Panc1 (cell line): Measurements from ENCODE around the gene SRC. TPM values are rescaled to one million over a fixed set of nuclear protein-coding genes. Genes with fewer than 3 reads are reported as not detected.

Experiments used
- ATAC-seq: fragments of 200-7000 bp; cut with Tn5 transposase; 2 replicates; pipeline ENCODE4 v1.9.1; 2020; ENCODE audit warnings: mild to moderate bottlenecking, moderate library complexity
- BruUV-seq: library from RNA; stranded (reverse); fragments of 400-500 nt; replicated peaks from 2 replicates; lab custom pipeline; 2021; lab: Mats Ljungman, UMichigan
- CTCF ChIA-PET: fragments of 300-600 bp; sonication (Branson Sonifier 250); formaldehyde crosslinking; loops from one replicate; lab custom pipeline; 2022; ENCODE audit warnings: antibody characterized with exemption; lab: Charles Lee
- POLR2A ChIA-PET: fragments of 300-600 bp; sonication (Branson Sonifier 250); formaldehyde crosslinking; loops from one replicate; lab custom pipeline; 2022; ENCODE audit warnings: antibody characterized with exemption; lab: Charles Lee
- DNase-seq: peaks from one replicate; pipeline ENCODE4 v3.0.0-alpha.2; 2010; ENCODE audit warnings: low read depth, low spot score
- H3K27ac ChIP-seq: 2 replicates; pipeline ENCODE4 v1.5.1; 2011; ENCODE audit warnings: mild to moderate bottlenecking, low read length, inconsistent platforms
- H3K27me3 ChIP-seq: fragments of 200-500 bp; sonication (Bioruptor generic); 2 replicates; pipeline ENCODE4 v1.6.0; 2014; ENCODE audit warnings: low read length, inconsistent platforms; ENCODE audit not compliant: control insufficient read depth, insufficient read depth
- H3K36me3 ChIP-seq: fragments of 200-500 bp; sonication (Bioruptor generic); 2 replicates; pipeline ENCODE4 v1.5.1; 2014; ENCODE audit warnings: inconsistent platforms, mild to moderate bottlenecking, low read length, moderate library complexity; ENCODE audit not compliant: control insufficient read depth, insufficient read depth
- H3K4me1 ChIP-seq: 2 replicates; pipeline ENCODE4 v1.5.1; 2011; ENCODE audit warnings: inconsistent platforms, mild to moderate bottlenecking, low read length, moderate library complexity; ENCODE audit not compliant: control insufficient read depth, insufficient read depth
- H3K4me3 ChIP-seq, 2 experiments: 2 replicates each; pipeline ENCODE4 v1.5.1; 2011 to 2012; ENCODE audit warnings: low read depth in 2 of 2, low read length in 2 of 2, mild to moderate bottlenecking in 2 of 2, inconsistent platforms in 1 of 2, moderate library complexity in 1 of 2
- H3K9me3 ChIP-seq: fragments of 200-500 bp; sonication (Bioruptor generic); 2 replicates; pipeline ENCODE4 v1.5.1; 2014; ENCODE audit warnings: low read depth, mild to moderate bottlenecking, inconsistent platforms, low read length, moderate library complexity; ENCODE audit not compliant: control insufficient read depth, insufficient read depth
- CTCF ChIP-seq: fragments of 450-650 bp; IDR thresholded peaks from 2 replicates; pipeline ENCODE4 v1.5.1; 2017; ENCODE audit warnings: mild to moderate bottlenecking
- POLR2AphosphoS5 ChIP-seq: IDR thresholded peaks from 2 replicates; pipeline ENCODE4 v1.6.1; 2012; ENCODE audit warnings: mild to moderate bottlenecking, low read depth, low read length, moderate library complexity
- SIN3A ChIP-seq: IDR thresholded peaks from 2 replicates; pipeline ENCODE4 v1.6.1; 2012; ENCODE audit warnings: low read depth, mild to moderate bottlenecking, low read length, moderate library complexity, borderline replicate concordance; ENCODE audit not compliant: insufficient read depth
- TCF7L2 ChIP-seq: IDR thresholded peaks from 2 replicates; pipeline ENCODE4 v1.6.1; 2011; ENCODE audit warnings: mild to moderate bottlenecking, low read depth, low read length, inconsistent platforms
- in situ Hi-C: cut with HindIII; loops from 2 replicates; pipeline ENCODE4 v1.10.0; 2016; ENCODE audit warnings: low sequenced_read_pairs, low pct_unique_long_range_greater_than_20kb
- intact Hi-C: fragments of 100-400 bp; cut with micrococcal nuclease; formaldehyde crosslinking; loops from one replicate; pipeline ENCODE4 v1.10.0; 2022; ENCODE audit not compliant: unreplicated experiment
- total RNA-seq: library from RNA; stranded (reverse); gene quantifications from one replicate; pipeline ENCODE4 v1.2.1, GENCODE V29; 2021; ENCODE audit not compliant: unreplicated experiment
- TF ChIP-seq, protein P1 (sequence below), 2 experiments: IDR thresholded peaks; 2 replicates each; pipeline ENCODE4 v1.6.1; 2011 to 2012; ENCODE audit warnings: low read depth in 2 of 2, control low read depth in 1 of 2, low read length in 1 of 2, mild to moderate bottlenecking in 1 of 2, moderate library complexity in 1 of 2; ENCODE audit not compliant: insufficient read depth in 1 of 2

SRC gene
- total RNA-seq, 1 experiment from 2014 or later, result 24.9 TPM

GRCh38 chr20:37358366-37359150, 12.6 kb downstream of the SRC start:
- Histone ChIP-seq H3K9me3 (no peaks in the 10 kb centered on the region), H3K4me3 (no peak overlapping the region), H3K27ac (no peak overlapping the region), H3K36me3 (no peaks in the 10 kb centered on the region), H3K27me3 (no peaks in the 10 kb centered on the region), H3K4me1 (no peaks in the 10 kb centered on the region)
- in situ Hi-C loops (no loop called here), intact Hi-C loops (no loop called here)
- TF ChIP-seq TCF7L2 (no peak), CTCF (no peak), SIN3A (no peak), POLR2AphosphoS5 (no peak)
- TF ChIP-seq, protein P1, sequence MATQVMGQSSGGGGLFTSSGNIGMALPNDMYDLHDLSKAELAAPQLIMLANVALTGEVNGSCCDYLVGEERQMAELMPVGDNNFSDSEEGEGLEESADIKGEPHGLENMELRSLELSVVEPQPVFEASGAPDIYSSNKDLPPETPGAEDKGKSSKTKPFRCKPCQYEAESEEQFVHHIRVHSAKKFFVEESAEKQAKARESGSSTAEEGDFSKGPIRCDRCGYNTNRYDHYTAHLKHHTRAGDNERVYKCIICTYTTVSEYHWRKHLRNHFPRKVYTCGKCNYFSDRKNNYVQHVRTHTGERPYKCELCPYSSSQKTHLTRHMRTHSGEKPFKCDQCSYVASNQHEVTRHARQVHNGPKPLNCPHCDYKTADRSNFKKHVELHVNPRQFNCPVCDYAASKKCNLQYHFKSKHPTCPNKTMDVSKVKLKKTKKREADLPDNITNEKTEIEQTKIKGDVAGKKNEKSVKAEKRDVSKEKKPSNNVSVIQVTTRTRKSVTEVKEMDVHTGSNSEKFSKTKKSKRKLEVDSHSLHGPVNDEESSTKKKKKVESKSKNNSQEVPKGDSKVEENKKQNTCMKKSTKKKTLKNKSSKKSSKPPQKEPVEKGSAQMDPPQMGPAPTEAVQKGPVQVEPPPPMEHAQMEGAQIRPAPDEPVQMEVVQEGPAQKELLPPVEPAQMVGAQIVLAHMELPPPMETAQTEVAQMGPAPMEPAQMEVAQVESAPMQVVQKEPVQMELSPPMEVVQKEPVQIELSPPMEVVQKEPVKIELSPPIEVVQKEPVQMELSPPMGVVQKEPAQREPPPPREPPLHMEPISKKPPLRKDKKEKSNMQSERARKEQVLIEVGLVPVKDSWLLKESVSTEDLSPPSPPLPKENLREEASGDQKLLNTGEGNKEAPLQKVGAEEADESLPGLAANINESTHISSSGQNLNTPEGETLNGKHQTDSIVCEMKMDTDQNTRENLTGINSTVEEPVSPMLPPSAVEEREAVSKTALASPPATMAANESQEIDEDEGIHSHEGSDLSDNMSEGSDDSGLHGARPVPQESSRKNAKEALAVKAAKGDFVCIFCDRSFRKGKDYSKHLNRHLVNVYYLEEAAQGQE (IDR thresholded peaks at IDR 0.05; ENCODE audit: insufficient read depth in 1 of 2, low read depth in 2 of 2, low read length in 1 of 2), result no peak
- POLR2A ChIA-PET, result no interaction called here
- DNase-seq (no peak), ATAC-seq (peak; percentile 41)
- CTCF ChIA-PET, result no interaction called here
- no TSS peak for BruUV-seq

DNA sequence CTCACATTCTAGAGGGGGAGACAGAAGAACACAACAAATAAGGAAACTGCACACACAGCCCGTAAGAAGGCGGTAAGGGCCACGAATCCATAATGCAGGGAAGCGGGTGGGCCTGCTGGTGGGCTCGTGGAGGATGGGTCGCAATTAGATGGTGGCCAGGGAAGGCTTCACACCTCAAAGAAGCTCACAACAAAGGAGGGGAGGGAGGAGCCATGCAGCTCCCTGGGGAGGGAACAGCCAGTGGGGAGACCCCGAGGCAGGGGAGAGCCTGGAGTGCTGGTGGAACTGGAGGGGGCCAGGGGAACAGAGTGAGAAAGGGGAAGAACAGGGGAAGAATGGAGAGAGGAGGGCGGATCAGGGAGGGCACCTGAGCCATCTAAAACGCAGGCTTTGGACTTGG, 13.4 kb downstream of the SRC start:
- no peak for ATAC-seq
- TF ChIP-seq TCF7L2 (no peak), SIN3A (no peak), CTCF (no peak), POLR2AphosphoS5 (no peak)
- TF ChIP-seq, protein P1 (IDR thresholded peaks at IDR 0.05; ENCODE audit: insufficient read depth in 1 of 2, low read depth in 2 of 2, low read length in 1 of 2), result no peak
- no peaks in the 10 kb centered on the region for H3K4me1 ChIP-seq
- H3K27me3 ChIP-seq, result no peaks in the 10 kb centered on the region
- POLR2A ChIA-PET, result no interaction called here
- no TSS peak for BruUV-seq
- no peaks in the 10 kb centered on the region for H3K9me3 ChIP-seq
- CTCF ChIA-PET, result no interaction called here
- in situ Hi-C loops, result no loop called here
- DNase-seq, result no peak
- intact Hi-C loops, result no loop called here
- H3K36me3 ChIP-seq, result no peaks in the 10 kb centered on the region
- H3K4me3 ChIP-seq, result no peak overlapping the region
- H3K27ac ChIP-seq, result no peak overlapping the region
